Retinal pigment epithelial cell (primary cell): Measurements from ENCODE around the gene CNTNAP2.

Experiments used
- DNase-seq: peaks from one replicate; pipeline ENCODE4 v3.0.0-alpha.2; 2010; ENCODE audit warnings: low read depth
- H3K4me3 ChIP-seq: 2 replicates; pipeline ENCODE4 v1.5.1; 2011; ENCODE audit warnings: mild to moderate bottlenecking, low read length, control low read depth, moderate library complexity
- CTCF ChIP-seq: conservative IDR thresholded peaks from 2 replicates; pipeline ENCODE4 v1.5.1; 2011; ENCODE audit warnings: low read depth, low read length, control low read depth, inconsistent platforms

Gene CNTNAP2

DNA sequence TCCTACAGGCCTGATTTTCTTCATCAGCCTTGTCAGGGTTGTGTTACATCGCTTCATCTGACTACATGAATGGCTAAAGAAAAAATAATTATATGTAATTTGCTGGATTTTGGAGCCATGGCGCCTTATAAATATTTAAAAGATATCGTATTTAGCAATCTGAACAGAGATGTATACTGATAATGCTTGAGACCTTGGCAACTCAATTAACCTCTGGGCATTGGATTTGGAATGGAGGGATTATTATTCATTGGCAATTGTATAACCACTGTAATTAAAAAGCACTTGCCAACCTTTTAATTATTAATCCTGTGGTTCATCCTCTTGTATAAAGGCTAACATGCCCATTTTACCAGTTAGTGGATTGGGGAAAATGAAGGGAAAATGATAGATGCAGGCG is 745.1 kb downstream of the CNTNAP2 start:
- no peak overlapping the region for H3K4me3 ChIP-seq
- no peak for TF ChIP-seq CTCF
- no peak for DNase-seq

GRCh38 chr7:146862415-146862814 is 745.8 kb downstream of the CNTNAP2 start:
- DNase-seq = no peak
- no peak for TF ChIP-seq CTCF
- no peak overlapping the region for H3K4me3 ChIP-seq

GRCh38 chr7:146864644-146865043 is 748.0 kb downstream of the CNTNAP2 start:
- no peak for TF ChIP-seq CTCF
- DNase-seq = no peak
- H3K4me3 ChIP-seq = no peak overlapping the region

- TF ChIP-seq CTCF = no peak
- DNase-seq = no peak
- no peak overlapping the region for H3K4me3 ChIP-seq
Observed at GRCh38 chr7:146865696-146866095, 749.1 kb downstream of the CNTNAP2 start.

GRCh38 chr7:146874722-146875121 is 758.1 kb downstream of the CNTNAP2 start:
- no peak for TF ChIP-seq CTCF
- DNase-seq = no peak
- no peak overlapping the region for H3K4me3 ChIP-seq

DNA sequence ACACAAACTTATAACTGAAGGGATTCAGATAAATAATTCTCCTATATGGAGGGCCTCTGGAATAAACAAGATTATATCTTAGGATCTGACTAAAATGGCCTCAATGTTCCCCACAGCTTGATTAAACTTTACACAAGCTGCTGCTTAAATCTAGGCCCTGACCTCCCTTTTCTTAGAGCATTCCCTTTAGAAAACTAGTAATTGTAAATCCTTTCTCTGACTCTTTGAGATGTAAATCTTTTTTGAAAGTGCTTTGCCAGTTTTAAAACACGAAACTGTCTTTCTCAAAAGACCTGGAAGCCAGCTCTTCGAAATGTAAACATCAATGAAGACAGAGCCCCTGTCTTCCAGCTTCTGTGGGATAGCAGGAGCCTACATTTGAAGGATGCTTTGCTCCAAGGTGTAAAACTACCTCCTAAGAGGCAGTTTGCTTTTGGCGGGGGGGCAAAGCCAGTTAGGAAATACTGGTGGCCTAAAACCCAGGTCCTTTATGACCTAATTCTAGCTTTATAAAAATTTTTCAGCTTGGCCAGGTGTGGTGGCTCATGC is 758.7 kb downstream of the CNTNAP2 start:
- H3K4me3 ChIP-seq = no peak overlapping the region
- TF ChIP-seq CTCF = no peak
- no peak for DNase-seq

GRCh38 chr7:146875981-146876380 is 759.4 kb downstream of the CNTNAP2 start:
- TF ChIP-seq CTCF = no peak
- no peak for DNase-seq
- H3K4me3 ChIP-seq = no peak overlapping the region
